Effector memory CD8-positive, alpha-beta T cell (primary cell): Measurements from ENCODE around the gene RFC1.
"Not testable (repeated sequence)": the region's sequence is repeated elsewhere in the genome, so short reads cannot be mapped to it uniquely, and the experiment has no call there.

Experiments used
- ATAC-seq: fragments of 150-1000 bp; cut with Tn5 transposase; replicated peaks from 2 replicates; pipeline ENCODE4 v1.10.0; 2021; ENCODE audit warnings: mild to moderate bottlenecking, moderate library complexity
- DNase-seq, 3 experiments: peaks; one replicate each; pipeline ENCODE4 v3.0.0; 2021
- H3K27ac Mint-ChIP-seq, 2 donors: one replicate each; pipeline ENCODE4 v1.8.0; 2022; ENCODE audit warnings: mild to moderate bottlenecking in 2 of 2, mixed read lengths in 2 of 2, moderate library complexity in 2 of 2
- H3K27me3 Mint-ChIP-seq, 2 donors: one replicate each; pipeline ENCODE4 v1.8.0; 2022; ENCODE audit warnings: mixed read lengths in 2 of 2
- H3K36me3 Mint-ChIP-seq: one replicate; pipeline ENCODE4 v1.8.0; 2022; ENCODE audit warnings: mild to moderate bottlenecking, moderate library complexity, mixed read lengths; ENCODE audit not compliant: insufficient read depth
- H3K4me1 Mint-ChIP-seq, 2 donors: one replicate each; pipeline ENCODE4 v1.8.0; 2022; ENCODE audit warnings: low read depth in 2 of 2, mixed read lengths in 2 of 2
- H3K4me3 Mint-ChIP-seq, 2 donors: one replicate each; pipeline ENCODE4 v1.8.0; 2022; ENCODE audit warnings: mild to moderate bottlenecking in 2 of 2, mixed read lengths in 2 of 2, moderate library complexity in 2 of 2
- H3K9me3 Mint-ChIP-seq, 2 donors: one replicate each; pipeline ENCODE4 v1.8.0; 2022; ENCODE audit warnings: mixed read lengths in 2 of 2

Gene RFC1

GRCh38 chr4:39285111-39285795 is 80.9 kb downstream of the RFC1 start:
- peak overlapping the region in 1 of 2 donors; percentile 57 for H3K27ac Mint-ChIP-seq
- no peak for ATAC-seq
- H3K9me3 Mint-ChIP-seq, result no peaks in the 10 kb centered on the region
- no peak for DNase-seq
- no peaks in the 10 kb centered on the region for H3K27me3 Mint-ChIP-seq
- H3K36me3 Mint-ChIP-seq, result peaks cover 37% of the 10 kb centered on the region
- H3K4me1 Mint-ChIP-seq, result no peaks in the 10 kb centered on the region
- no peak overlapping the region for H3K4me3 Mint-ChIP-seq

GRCh38 chr4:39280770-39281169 is 85.4 kb downstream of the RFC1 start:
- no peaks in the 10 kb centered on the region for H3K4me1 Mint-ChIP-seq
- no peak overlapping the region for H3K27ac Mint-ChIP-seq
- ATAC-seq, result no peak
- H3K27me3 Mint-ChIP-seq, result no peaks in the 10 kb centered on the region
- H3K9me3 Mint-ChIP-seq, result no peaks in the 10 kb centered on the region
- peaks cover 10% of the 10 kb centered on the region for H3K36me3 Mint-ChIP-seq
- no peak overlapping the region for H3K4me3 Mint-ChIP-seq
- DNase-seq, result no peak

GRCh38 chr4:39279416-39279815 is 86.7 kb downstream of the RFC1 start:
- Mint-ChIP-seq H3K4me3 (no peak overlapping the region), H3K9me3 (no peaks in the 10 kb centered on the region), H3K27me3 (no peaks in the 10 kb centered on the region), H3K4me1 (no peaks in the 10 kb centered on the region), H3K27ac (no peak overlapping the region), H3K36me3 (peaks cover 9% of the 10 kb centered on the region)
- no peak for ATAC-seq
- no peak for DNase-seq

- H3K4me1 Mint-ChIP-seq, result no peaks in the 10 kb centered on the region
- no peak for DNase-seq
- H3K27ac Mint-ChIP-seq, result no peak overlapping the region
- peaks cover 6% of the 10 kb centered on the region for H3K36me3 Mint-ChIP-seq
- no peak for ATAC-seq
- H3K9me3 Mint-ChIP-seq, result no peaks in the 10 kb centered on the region
- H3K4me3 Mint-ChIP-seq, result no peak overlapping the region
- no peaks in the 10 kb centered on the region for H3K27me3 Mint-ChIP-seq
Observed at GRCh38 chr4:39278476-39278875, 87.7 kb downstream of the RFC1 start.

GRCh38 chr4:39277661-39278060 is 88.5 kb downstream of the RFC1 start:
- H3K4me1 Mint-ChIP-seq, ATAC-seq, H3K27ac Mint-ChIP-seq, H3K4me3 Mint-ChIP-seq, H3K27me3 Mint-ChIP-seq, H3K9me3 Mint-ChIP-seq, H3K36me3 Mint-ChIP-seq, DNase-seq: not testable (repeated sequence)

GRCh38 chr4:39274503-39274902 is 91.7 kb downstream of the RFC1 start:
- DNase-seq, result no peak
- H3K4me3 Mint-ChIP-seq, result no peak overlapping the region
- no peaks in the 10 kb centered on the region for H3K36me3 Mint-ChIP-seq
- H3K27me3 Mint-ChIP-seq, result no peaks in the 10 kb centered on the region
- ATAC-seq, result no peak
- no peaks in the 10 kb centered on the region for H3K4me1 Mint-ChIP-seq
- H3K27ac Mint-ChIP-seq, result no peak overlapping the region
- H3K9me3 Mint-ChIP-seq, result no peaks in the 10 kb centered on the region

- no peak for ATAC-seq
- Mint-ChIP-seq H3K9me3 (no peaks in the 10 kb centered on the region), H3K27ac (no peak overlapping the region), H3K4me3 (no peak overlapping the region), H3K4me1 (no peaks in the 10 kb centered on the region), H3K27me3 (no peaks in the 10 kb centered on the region), H3K36me3 (peaks cover 3% of the 10 kb centered on the region)
- DNase-seq, result no peak
Observed at GRCh38 chr4:39263895-39264294, 102.3 kb downstream of the RFC1 start.

- H3K36me3 Mint-ChIP-seq, result peaks cover 3% of the 10 kb centered on the region
Observed at GRCh38 chr4:39259571-39260330, 106.4 kb downstream of the RFC1 start.

GRCh38 chr4:39256436-39256835 is 109.7 kb downstream of the RFC1 start:
- H3K36me3 Mint-ChIP-seq, result no peaks in the 10 kb centered on the region
- no peaks in the 10 kb centered on the region for H3K27me3 Mint-ChIP-seq
- no peak overlapping the region for H3K27ac Mint-ChIP-seq
- H3K4me3 Mint-ChIP-seq, result no peak overlapping the region
- no peaks in the 10 kb centered on the region for H3K9me3 Mint-ChIP-seq
- ATAC-seq, result no peak
- H3K4me1 Mint-ChIP-seq, result no peaks in the 10 kb centered on the region
- no peak for DNase-seq

More at GRCh38 chr4:39259571-39260330, 106.4 kb downstream of the RFC1 start:
- Mint-ChIP-seq H3K27me3 (no peaks in the 10 kb centered on the region), H3K4me1 (no peaks in the 10 kb centered on the region), H3K27ac (no peak overlapping the region), H3K9me3 (no peaks in the 10 kb centered on the region), H3K4me3 (no peak overlapping the region)
- DNase-seq, result no peak
- ATAC-seq, result no peak

GRCh38 chr4:39255871-39256270 is 110.3 kb downstream of the RFC1 start:
- Mint-ChIP-seq H3K36me3 (no peaks in the 10 kb centered on the region), H3K4me1 (no peaks in the 10 kb centered on the region), H3K27me3 (no peaks in the 10 kb centered on the region), H3K4me3 (no peak overlapping the region), H3K27ac (no peak overlapping the region), H3K9me3 (no peaks in the 10 kb centered on the region)
- DNase-seq (no peak), ATAC-seq (no peak)

GRCh38 chr4:39255266-39255665 is 110.9 kb downstream of the RFC1 start:
- no peaks in the 10 kb centered on the region for H3K9me3 Mint-ChIP-seq
- DNase-seq (no peak), ATAC-seq (no peak)
- H3K27ac Mint-ChIP-seq, result no peak overlapping the region
- no peak overlapping the region for H3K4me3 Mint-ChIP-seq
- no peaks in the 10 kb centered on the region for H3K36me3 Mint-ChIP-seq
- H3K27me3 Mint-ChIP-seq, result no peaks in the 10 kb centered on the region
- no peaks in the 10 kb centered on the region for H3K4me1 Mint-ChIP-seq

GRCh38 chr4:39243462-39243861 is 122.7 kb downstream of the RFC1 start:
- Mint-ChIP-seq H3K27ac (no peak overlapping the region), H3K4me1 (no peaks in the 10 kb centered on the region), H3K27me3 (no peaks in the 10 kb centered on the region), H3K4me3 (no peak overlapping the region), H3K9me3 (no peaks in the 10 kb centered on the region), H3K36me3 (no peaks in the 10 kb centered on the region)
- ATAC-seq (no peak), DNase-seq (no peak)
